HG03460 (cell line): ENCODE data around the gene NDST3.

ENCODE experiments used
- ATAC-seq: cut with Tn5 transposase; IDR thresholded peaks from one replicate; pipeline ENCODE4 v1.9.1; 2021; ENCODE audit not compliant: unreplicated experiment

Gene NDST3

GRCh38 chr4:118076958-118077766, 42.9 kb downstream of the NDST3 start:
- ATAC-seq, result no peak

- ATAC-seq, result no peak
Observed at GRCh38 chr4:118077767-118078105, 43.5 kb downstream of the NDST3 start.

DNA sequence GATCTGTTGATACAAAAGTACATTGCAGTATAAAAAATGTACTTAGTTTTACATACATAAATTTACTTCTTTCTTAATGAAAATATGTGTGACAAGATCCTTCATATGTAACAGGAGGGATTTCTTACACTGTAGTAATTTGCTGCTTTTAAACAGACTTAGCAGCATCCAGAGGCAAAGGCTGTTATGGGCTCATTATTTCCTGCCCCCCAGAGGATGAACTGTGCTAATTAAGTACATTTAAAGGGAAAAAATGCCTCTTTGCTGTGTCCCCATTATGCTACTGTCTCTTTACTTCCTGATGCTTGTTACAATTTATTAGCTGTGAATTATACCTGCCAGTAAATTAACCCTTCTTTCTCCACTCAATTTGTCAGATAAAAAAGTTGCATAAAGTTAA, 47.1 kb downstream of the NDST3 start:
- ATAC-seq, result no peak

DNA sequence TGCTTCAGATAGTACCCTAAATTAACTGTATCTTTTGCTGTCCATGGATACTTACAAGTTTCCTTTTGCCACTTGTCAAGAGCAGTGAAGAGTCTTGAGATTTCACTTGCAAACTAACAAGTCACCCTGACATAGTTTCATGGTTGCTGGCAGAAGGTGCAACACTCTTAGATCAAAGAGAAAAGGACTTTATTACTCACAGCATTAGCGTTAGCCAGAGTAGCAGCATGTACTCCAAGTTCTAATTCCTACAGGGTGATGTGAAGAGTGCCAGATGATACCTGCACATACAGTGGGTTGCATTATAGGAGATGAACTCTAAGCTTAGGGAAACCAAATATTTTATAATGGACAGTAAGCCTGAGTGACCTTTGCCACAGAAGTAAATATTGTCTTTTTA, 47.9 kb downstream of the NDST3 start:
- no peak for ATAC-seq

- ATAC-seq, result no peak
Observed at GRCh38 chr4:118085700-118086099, 51.4 kb downstream of the NDST3 start.

GRCh38 chr4:118086344-118086743, 52.1 kb downstream of the NDST3 start:
- no peak for ATAC-seq

- no peak for ATAC-seq
Observed at GRCh38 chr4:118087366-118087765, 53.1 kb downstream of the NDST3 start.

- no peak for ATAC-seq
Observed at GRCh38 chr4:118099106-118099505, 64.8 kb downstream of the NDST3 start.

DNA sequence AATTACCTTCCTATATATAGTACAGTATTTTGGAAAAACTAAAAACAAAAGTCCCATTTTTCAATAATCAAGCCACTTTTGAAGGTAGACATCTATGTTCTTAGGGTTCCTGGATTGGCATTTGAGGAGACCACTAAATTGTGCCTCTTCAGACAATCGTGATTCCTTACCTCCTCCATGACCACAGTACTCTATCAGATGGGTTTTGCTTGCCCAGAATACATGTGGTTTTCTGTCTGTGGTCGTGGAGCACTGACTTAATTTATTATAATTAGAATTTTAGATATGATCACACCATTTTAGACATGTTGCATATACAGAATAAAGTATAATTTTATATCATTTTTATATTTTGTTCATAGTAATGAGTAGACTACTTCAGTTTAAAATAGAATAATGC, 67.9 kb downstream of the NDST3 start:
- ATAC-seq, result no peak

DNA sequence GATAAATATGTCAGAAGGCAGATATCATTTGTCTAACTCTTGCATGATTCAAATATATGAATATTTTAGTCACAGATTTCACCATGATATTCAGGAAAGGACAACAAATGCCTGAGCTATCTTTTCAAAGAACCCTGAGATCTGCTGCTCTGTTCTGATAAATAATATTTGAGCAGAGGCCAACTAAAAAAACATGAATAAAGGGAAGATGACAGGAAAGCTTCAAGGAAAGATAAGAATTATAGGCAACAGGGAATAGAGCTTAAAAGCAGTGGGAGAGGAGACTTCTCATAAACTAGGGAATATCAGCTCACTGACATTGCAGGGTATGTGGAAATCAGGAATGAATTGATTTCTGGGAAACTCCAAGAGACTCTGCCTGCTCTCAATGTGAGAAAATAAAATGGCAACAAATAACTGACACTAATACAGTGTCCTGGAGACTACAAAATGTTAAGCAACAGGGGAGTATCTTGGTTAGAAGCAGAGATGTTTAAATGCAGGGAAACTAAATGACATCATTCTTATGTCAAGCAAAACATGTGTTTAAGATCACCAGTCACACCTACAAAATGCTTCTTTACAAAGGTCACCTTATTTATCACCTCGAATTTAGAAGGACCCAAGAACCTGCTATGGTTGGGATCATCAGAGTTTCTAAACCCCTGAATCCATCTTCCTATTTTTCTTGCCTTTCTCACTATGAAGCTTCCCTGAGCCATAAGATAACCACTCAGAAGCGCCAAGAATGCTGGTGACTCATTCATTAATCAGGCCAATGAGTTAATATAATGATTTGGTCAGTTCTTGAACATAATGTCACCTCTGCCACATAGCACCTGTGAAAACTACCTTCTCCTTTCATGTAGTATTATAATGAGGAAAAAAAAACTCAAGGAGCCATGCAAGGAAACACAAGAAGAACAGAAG, 78.1 kb downstream of the NDST3 start:
- no peak for ATAC-seq

DNA sequence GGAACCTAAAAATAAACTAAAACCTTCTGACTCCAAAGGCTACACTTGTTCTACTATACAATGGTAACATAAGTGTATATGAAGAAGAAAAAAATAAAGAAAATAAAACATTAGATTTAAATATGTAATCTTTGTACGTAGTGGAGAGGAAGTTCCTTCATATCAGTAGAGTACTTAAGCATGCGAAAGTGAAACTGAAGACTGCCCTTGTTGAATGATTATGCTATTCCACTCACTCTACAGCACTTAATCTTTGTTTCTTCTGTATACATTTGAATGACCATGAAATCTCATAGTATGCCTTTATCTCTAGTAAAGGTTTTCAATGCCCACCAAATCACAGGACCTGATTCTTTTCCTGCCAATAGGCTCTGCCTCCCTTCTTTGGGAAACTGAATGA, 78.9 kb downstream of the NDST3 start:
- peak; percentile 86 for ATAC-seq

- no peak for ATAC-seq
Observed at GRCh38 chr4:118114720-118115119, 80.4 kb downstream of the NDST3 start.

DNA sequence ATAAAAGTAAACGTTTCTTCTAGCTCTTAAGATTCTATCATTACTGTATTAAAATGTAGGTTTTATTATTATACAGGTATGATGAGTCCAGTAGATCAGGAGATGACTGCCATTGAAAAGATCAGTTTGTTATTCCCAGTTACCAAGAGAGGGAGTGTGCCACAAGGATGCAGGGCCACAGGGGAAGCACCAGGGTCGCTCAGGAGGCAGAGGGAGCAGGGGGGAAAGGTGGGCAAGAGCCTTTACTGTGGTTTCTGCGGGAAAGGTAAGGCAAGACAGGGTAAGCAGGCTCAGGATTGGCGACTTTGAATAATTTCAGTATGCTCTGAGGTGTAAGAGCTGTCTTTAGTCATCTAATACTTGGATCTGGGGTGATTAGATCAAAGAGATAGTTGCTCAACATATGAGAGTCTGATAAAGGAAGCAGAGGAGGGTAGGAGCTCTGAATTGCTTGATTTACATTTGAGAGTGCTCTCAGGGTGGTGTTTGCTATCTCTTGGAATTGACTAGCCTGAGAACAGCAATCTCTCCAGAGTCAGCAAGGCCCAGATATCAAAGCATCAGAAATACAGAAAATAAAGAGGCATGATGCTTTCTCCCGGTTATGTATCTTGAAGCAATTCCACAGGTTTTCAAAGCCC, 86.0 kb downstream of the NDST3 start:
- no peak for ATAC-seq

- no peak for ATAC-seq
Observed at GRCh38 chr4:118124997-118125396, 90.7 kb downstream of the NDST3 start.

DNA sequence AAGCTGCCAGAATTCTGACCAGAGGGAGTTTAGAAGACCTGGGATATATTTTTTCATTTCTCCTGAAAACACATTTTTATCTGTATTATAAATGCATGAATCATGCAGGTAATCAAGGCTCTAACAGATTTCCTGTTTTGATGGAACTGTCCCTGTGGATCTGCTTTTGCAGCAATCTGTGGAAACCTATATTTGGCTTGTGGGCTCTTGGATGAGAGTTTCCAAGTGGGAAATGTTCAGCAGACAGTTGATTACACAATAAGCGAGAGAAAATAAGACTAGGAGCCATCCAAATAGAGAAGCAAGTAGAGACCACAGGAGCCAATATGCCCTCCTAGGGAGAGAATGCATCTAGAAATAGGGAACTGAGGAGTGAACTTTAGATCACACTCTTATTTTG, 105.0 kb downstream of the NDST3 start:
- ATAC-seq, result no peak

- no peak for ATAC-seq
Observed at GRCh38 chr4:118141240-118141639, 107.0 kb downstream of the NDST3 start.

GRCh38 chr4:118154649-118155048, 120.4 kb downstream of the NDST3 start:
- no peak for ATAC-seq

DNA sequence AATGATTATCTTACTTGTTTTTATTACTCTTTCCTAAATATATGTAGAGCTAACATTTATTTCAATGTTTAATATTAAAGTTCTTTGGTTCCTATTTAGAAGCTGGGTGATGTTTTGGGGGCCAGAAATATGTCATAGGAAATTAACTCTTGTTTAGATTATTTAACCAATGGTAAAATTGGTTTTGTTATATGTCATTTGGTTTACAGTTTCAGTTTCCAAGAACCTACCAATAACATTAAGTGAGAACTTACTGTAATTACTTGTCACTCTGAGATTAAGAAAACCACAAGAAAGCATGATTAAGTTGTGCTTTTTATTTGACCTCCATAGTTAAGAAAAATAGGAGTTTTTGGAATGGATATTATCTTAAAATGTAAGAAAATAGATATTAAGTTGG, 121.2 kb downstream of the NDST3 start:
- no peak for ATAC-seq

DNA sequence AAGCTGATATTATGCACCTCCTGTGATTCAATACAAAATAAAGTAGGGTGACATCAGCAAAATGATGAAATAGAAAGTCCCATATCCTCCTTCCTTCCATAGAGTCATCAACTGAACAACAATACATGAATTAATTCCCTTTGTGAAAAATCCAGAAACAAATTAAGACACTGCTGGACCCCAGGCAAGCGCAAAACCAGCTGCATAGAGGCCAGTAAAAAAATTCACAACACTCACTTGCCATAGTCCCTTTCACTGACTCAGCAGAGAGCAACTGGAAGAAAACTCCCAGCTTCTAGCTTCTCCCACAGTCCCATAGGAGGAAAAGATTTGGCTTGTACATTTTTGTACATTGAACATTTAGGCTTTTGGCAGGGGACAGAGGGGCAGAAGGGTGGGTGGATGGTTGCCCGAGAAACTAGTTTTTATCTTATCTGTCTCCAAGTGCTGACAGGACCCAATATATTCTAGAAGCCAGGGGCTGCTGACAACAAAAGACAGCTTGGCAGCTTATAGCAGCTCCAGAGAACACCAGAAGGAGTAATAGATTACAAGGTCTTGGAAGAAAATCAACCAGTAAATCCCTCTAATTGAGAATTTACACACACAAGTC, 124.6 kb downstream of the NDST3 start:
- ATAC-seq, result no peak

- no peak for ATAC-seq
Observed at GRCh38 chr4:118167306-118167705, 133.0 kb downstream of the NDST3 start.

DNA sequence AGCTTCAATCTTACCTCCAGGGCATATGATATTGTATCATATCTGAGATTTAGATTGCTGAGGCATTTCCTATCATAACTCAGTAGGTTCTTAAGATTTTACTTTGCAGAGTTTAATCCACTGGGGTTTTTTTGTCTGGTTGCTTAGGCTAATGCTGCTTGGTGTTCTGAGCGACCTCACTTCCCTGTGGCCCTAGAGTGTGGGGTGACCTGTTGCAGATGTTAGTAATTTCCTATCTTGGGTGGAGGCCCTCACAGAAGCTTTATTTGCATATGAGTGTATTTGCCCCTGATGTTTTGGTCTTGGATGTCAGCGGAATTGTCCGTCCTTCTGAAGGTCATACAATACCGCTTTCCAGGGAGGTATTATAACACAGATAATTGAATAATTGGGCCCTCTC, 137.1 kb downstream of the NDST3 start:
- no peak for ATAC-seq
